Astrocyte (in vitro differentiated cells and primary cell): ENCODE data around the gene SHROOM3. TPM values are rescaled to one million over a fixed set of nuclear protein-coding genes. Genes with fewer than 3 reads are reported as not detected.

Experiments
- DNase-seq: peaks from one replicate; pipeline ENCODE4 v3.0.0-alpha.2; 2010; ENCODE audit warnings: low read depth
- FAIRE-seq: peaks from 2 replicates; lab custom pipeline; 2011; peaks lifted over from hg19 to GRCh38; lab: Jason Lieb, UNC
- H2AFZ ChIP-seq: 2 replicates; pipeline ENCODE4 v1.6.0; 2012; ENCODE audit warnings: low read depth, low read length, inconsistent platforms
- H3K27ac ChIP-seq: 2 replicates; pipeline ENCODE4 v1.5.1; 2011; ENCODE audit warnings: low read depth, low read length, inconsistent platforms
- H3K27me3 ChIP-seq: 2 replicates; pipeline ENCODE4 v1.6.0; 2011; ENCODE audit warnings: low read length, inconsistent platforms; ENCODE audit not compliant: insufficient read depth
- H3K36me3 ChIP-seq: 2 replicates; pipeline ENCODE4 v1.5.1; 2011; ENCODE audit warnings: low read length, inconsistent platforms; ENCODE audit not compliant: insufficient read depth
- H3K4me1 ChIP-seq: 2 replicates; pipeline ENCODE4 v1.5.1; 2011; ENCODE audit warnings: low read length, inconsistent platforms; ENCODE audit not compliant: insufficient read depth
- H3K4me2 ChIP-seq: 2 replicates; pipeline ENCODE4 v1.6.0; 2012; ENCODE audit warnings: low read length, inconsistent platforms
- H3K4me3 ChIP-seq: 2 replicates; pipeline ENCODE4 v1.5.1; 2011; ENCODE audit warnings: low read depth, mild to moderate bottlenecking, low read length, inconsistent platforms; ENCODE audit not compliant: insufficient read depth
- H3K79me2 ChIP-seq: 2 replicates; pipeline ENCODE4 v1.6.0; 2012; ENCODE audit warnings: mild to moderate bottlenecking, low read length, inconsistent platforms; ENCODE audit not compliant: insufficient read depth
- H3K9ac ChIP-seq: 2 replicates; pipeline ENCODE4 v1.6.0; 2012; ENCODE audit warnings: mild to moderate bottlenecking, low read length, inconsistent platforms
- H3K9me3 ChIP-seq: 2 replicates; pipeline ENCODE4 v1.5.1; 2012; ENCODE audit warnings: low read depth, mild to moderate bottlenecking, low read length, inconsistent platforms; ENCODE audit not compliant: insufficient read depth
- H4K20me1 ChIP-seq: 2 replicates; pipeline ENCODE4 v1.6.0; 2012; ENCODE audit warnings: low read length, inconsistent platforms; ENCODE audit not compliant: insufficient read depth
- H3K27ac Mint-ChIP-seq: one replicate; pipeline ENCODE4 v1.8.0; 2021; ENCODE audit warnings: mild to moderate bottlenecking, mixed read lengths; ENCODE audit not compliant: unreplicated experiment
- H3K27me3 Mint-ChIP-seq: one replicate; pipeline ENCODE4 v1.8.0; 2021; ENCODE audit warnings: low read depth, mixed read lengths; ENCODE audit not compliant: unreplicated experiment
- H3K36me3 Mint-ChIP-seq: one replicate; pipeline ENCODE4 v1.8.0; 2021; ENCODE audit warnings: low read depth, mixed read lengths; ENCODE audit not compliant: unreplicated experiment
- H3K4me1 Mint-ChIP-seq: one replicate; pipeline ENCODE4 v1.8.0; 2021; ENCODE audit warnings: low read depth, mixed read lengths; ENCODE audit not compliant: unreplicated experiment
- H3K4me3 Mint-ChIP-seq: one replicate; pipeline ENCODE4 v1.8.0; 2021; ENCODE audit warnings: mild to moderate bottlenecking, moderate library complexity, mixed read lengths; ENCODE audit not compliant: unreplicated experiment
- H3K9me3 Mint-ChIP-seq: one replicate; pipeline ENCODE4 v1.8.0; 2021; ENCODE audit warnings: mild to moderate bottlenecking, mixed read lengths; ENCODE audit not compliant: unreplicated experiment
- CTCF ChIP-seq: IDR thresholded peaks from 2 replicates; pipeline ENCODE4 v1.5.1; 2011; ENCODE audit warnings: low read depth, mild to moderate bottlenecking, inconsistent platforms, low read length, moderate library complexity; ENCODE audit not compliant: insufficient read depth
- EZH2 ChIP-seq: IDR thresholded peaks from 2 replicates; pipeline ENCODE4 v1.6.1; 2012; ENCODE audit warnings: mild to moderate bottlenecking, low read length, inconsistent platforms; ENCODE audit not compliant: insufficient read depth
- total RNA-seq: library from RNA; stranded (reverse); gene quantifications from 2 replicates; pipeline ENCODE4 v1.2.1, GENCODE V29; 2021

Gene SHROOM3
- total RNA-seq, 1 donor from 2014 or later, result 64.6 TPM

- DNase-seq, result no peak
- peaks cover 5% of the 10 kb centered on the region for H3K79me2 ChIP-seq
- H3K27me3 ChIP-seq, result no peaks in the 10 kb centered on the region
- H3K4me3 ChIP-seq, result no peak overlapping the region
- no peaks in the 10 kb centered on the region for H3K27me3 Mint-ChIP-seq
- no peaks in the 10 kb centered on the region for H3K9me3 ChIP-seq
- no peaks in the 10 kb centered on the region for H3K36me3 ChIP-seq
- H3K9me3 Mint-ChIP-seq, result peaks cover 1% of the 10 kb centered on the region
- no peak overlapping the region for H2AFZ ChIP-seq
- H3K4me3 Mint-ChIP-seq, result no peak overlapping the region
- H3K27ac Mint-ChIP-seq, result peak overlapping the region; percentile 48
- H4K20me1 ChIP-seq, result no peaks in the 10 kb centered on the region
- H3K4me2 ChIP-seq, result no peak overlapping the region
- peak; percentile 29 for FAIRE-seq
- peaks cover 6% of the 10 kb centered on the region for H3K36me3 Mint-ChIP-seq
- H3K9ac ChIP-seq, result no peak overlapping the region
- no peak overlapping the region for H3K27ac ChIP-seq
- peaks cover 26% of the 10 kb centered on the region for H3K4me1 Mint-ChIP-seq
- no peak for TF ChIP-seq EZH2
- no peak for TF ChIP-seq CTCF
- peaks cover 24% of the 10 kb centered on the region for H3K4me1 ChIP-seq
These were observed 147.2 kb downstream of the SHROOM3 start for GRCh38 chr4:76582074-76582816.

GRCh38 chr4:76582817-76583087 lies 147.7 kb downstream of the SHROOM3 start:
- peaks cover 1% of the 10 kb centered on the region for H3K9me3 Mint-ChIP-seq
- TF ChIP-seq CTCF (no peak), EZH2 (no peak)
- H3K4me1 ChIP-seq, result peaks cover 24% of the 10 kb centered on the region
- no peak overlapping the region for H2AFZ ChIP-seq
- H3K36me3 ChIP-seq, result no peaks in the 10 kb centered on the region
- H3K27ac ChIP-seq, result no peak overlapping the region
- no peaks in the 10 kb centered on the region for H3K9me3 ChIP-seq
- peaks cover 30% of the 10 kb centered on the region for H3K4me1 Mint-ChIP-seq
- H3K9ac ChIP-seq, result no peak overlapping the region
- H3K4me3 Mint-ChIP-seq, result no peak overlapping the region
- H3K4me3 ChIP-seq, result no peak overlapping the region
- H4K20me1 ChIP-seq, result no peaks in the 10 kb centered on the region
- peaks cover 7% of the 10 kb centered on the region for H3K79me2 ChIP-seq
- H3K4me2 ChIP-seq, result no peak overlapping the region
- peaks cover 6% of the 10 kb centered on the region for H3K36me3 Mint-ChIP-seq
- FAIRE-seq, result no peak
- H3K27me3 ChIP-seq, result no peaks in the 10 kb centered on the region
- no peaks in the 10 kb centered on the region for H3K27me3 Mint-ChIP-seq
- no peak for DNase-seq
- H3K27ac Mint-ChIP-seq, result peak overlapping the region; percentile 48
